Prostate gland (tissue), 2 donors: ENCODE results near the gene USP25.

Source experiments
- CTCF ChIP-seq, 4 experiments: fragments of 200-600 bp in 2 of 4; fragments of 450-650 bp in 2 of 4; sonication (generic) in 2 of 4; IDR thresholded peaks; 1 replicate in 3 of 4; 2 replicates in 1 of 4; pipeline ENCODE4 v1.5.1; 2016 to 2019; ENCODE audit warnings: antibody characterized with exemption in 4 of 4, mild to moderate bottlenecking in 2 of 4, moderate library complexity in 2 of 4
- POLR2A ChIP-seq: fragments of 450-650 bp; IDR thresholded peaks from one replicate; pipeline ENCODE4 v1.6.1; 2016; ENCODE audit warnings: antibody characterized with exemption, mild to moderate bottlenecking
- POLR2AphosphoS5 ChIP-seq: sonication (generic); formaldehyde crosslinking; IDR thresholded peaks from one replicate; pipeline ENCODE4 v1.6.1; 2017; ENCODE audit warnings: antibody characterized with exemption

GRCh38 chr21:15781986-15782385 lies 52.2 kb downstream of the USP25 start:
- TF ChIP-seq POLR2AphosphoS5 (no peak), CTCF (IDR thresholded peaks at IDR 0.05) (no peak), POLR2A (no peak)
